GM19452 (cell line): ENCODE measurements around the gene ITSN1.

Source experiments
- ATAC-seq: cut with Tn5 transposase; IDR thresholded peaks from one replicate; pipeline ENCODE4 v1.9.1; 2021; ENCODE audit not compliant: unreplicated experiment

ITSN1 gene

GRCh38 chr21:33829844-33830243, 187.5 kb downstream of the ITSN1 start:
- ATAC-seq = no peak

- no peak for ATAC-seq
Observed at GRCh38 chr21:33831962-33832659, 189.8 kb downstream of the ITSN1 start.

- ATAC-seq = no peak
Observed at GRCh38 chr21:33834801-33835500, 192.7 kb downstream of the ITSN1 start.

GRCh38 chr21:33835920-33836319, 193.6 kb downstream of the ITSN1 start:
- no peak for ATAC-seq

- ATAC-seq = no peak
Observed at GRCh38 chr21:33836408-33836807, 194.1 kb downstream of the ITSN1 start.

- ATAC-seq = no peak
Observed at GRCh38 chr21:33839167-33839716, 196.9 kb downstream of the ITSN1 start.

- no peak for ATAC-seq
Observed at GRCh38 chr21:33839806-33840205, 197.5 kb downstream of the ITSN1 start.

GRCh38 chr21:33840771-33841170, 198.5 kb downstream of the ITSN1 start:
- ATAC-seq = no peak

- no peak for ATAC-seq
Observed at GRCh38 chr21:33841561-33841960, 199.3 kb downstream of the ITSN1 start.

GRCh38 chr21:33843216-33843615, 200.9 kb downstream of the ITSN1 start:
- no peak for ATAC-seq

GRCh38 chr21:33844104-33844889, 202.0 kb downstream of the ITSN1 start:
- no peak for ATAC-seq

GRCh38 chr21:33844890-33845205, 202.5 kb downstream of the ITSN1 start:
- no peak for ATAC-seq

- ATAC-seq = no peak
Observed at GRCh38 chr21:33846141-33846540, 203.8 kb downstream of the ITSN1 start.

GRCh38 chr21:33847588-33848248, 205.4 kb downstream of the ITSN1 start:
- no peak for ATAC-seq

- ATAC-seq = no peak
Observed at GRCh38 chr21:33848249-33848953, 206.1 kb downstream of the ITSN1 start.

GRCh38 chr21:33849834-33850233, 207.5 kb downstream of the ITSN1 start:
- no peak for ATAC-seq

- no peak for ATAC-seq
Observed at GRCh38 chr21:33850401-33850800, 208.1 kb downstream of the ITSN1 start.

GRCh38 chr21:33850985-33851384, 208.7 kb downstream of the ITSN1 start:
- no peak for ATAC-seq

- ATAC-seq = no peak
Observed at GRCh38 chr21:33852485-33852884, 210.2 kb downstream of the ITSN1 start.

GRCh38 chr21:33854604-33855003, 212.3 kb downstream of the ITSN1 start:
- no peak for ATAC-seq

- no peak for ATAC-seq
Observed at GRCh38 chr21:33855190-33855589, 212.9 kb downstream of the ITSN1 start.
